Measurements from ENCODE around the gene RUSF1. TPM values are rescaled to one million over a fixed set of nuclear protein-coding genes. Genes with fewer than 3 reads are reported as not detected.
A peak's percentile ranks its signal among the peaks of the same experiment; 100 is the strongest.

The RUSF1 gene
- total and polyA plus RNA-seq, 4 donors = 21.8 to 73.1 (median 49.5) TPM

- Histone ChIP-seq H3K9ac (ENCODE audit: low read depth in 1 of 2, low read length in 2 of 2) (no peak overlapping the region), H3K4me3 (ENCODE audit: low read depth in 1 of 3, low read length in 3 of 3) (peak overlapping the region; percentile 54 to 72 (median 59)), H3K9me3 (ENCODE audit: control insufficient read depth in 4 of 4, low read length in 3 of 4) (no peaks in the 10 kb centered on the region), H3K27ac (ENCODE audit: low read depth in 1 of 2, low read length in 2 of 2) (peak overlapping the region; percentile 81 to 89), H3K36me3 (ENCODE audit: control insufficient read depth in 4 of 4, insufficient read depth in 3 of 4, low read depth in 1 of 4, low read length in 3 of 4) (no peaks in the 10 kb centered on the region), H3K27me3 (ENCODE audit: control insufficient read depth in 4 of 4, insufficient read depth in 4 of 4, low read length in 3 of 4) (no peaks in the 10 kb centered on the region), H3K4me1 (ENCODE audit: control insufficient read depth in 4 of 4, insufficient read depth in 4 of 4, low read length in 3 of 4) (peaks cover 8 to 36% (median 23%) of the 10 kb centered on the region in 4 donors)
- TF ChIP-seq EGR1 (IDR thresholded peaks at IDR 0.05; ENCODE audit: low read depth in 2 of 2) (no peak), TAF1 (conservative IDR thresholded peaks at IDR 0.05) (no peak), YY1 (IDR thresholded peaks at IDR 0.05) (no peak), HNF4A (conservative IDR thresholded peaks at IDR 0.05) (peak; percentile 67 to 74), RXRA (IDR thresholded peaks at IDR 0.05) (peak; percentile 16 to 22), FOXA2 (IDR thresholded peaks at IDR 0.05) (no peak), REST (IDR thresholded peaks at IDR 0.05) (peak; percentile 25)
- DNase-seq (ENCODE audit: low spot score) = peak; percentile 98
- WGBS = 13% methylated on average over 68 of the region's 68 CpGs
Observed at GRCh38 chr16:31476303-31477219, 31.6 kb downstream of the RUSF1 start.

- WGBS = 62% methylated on average over 26 of the region's 26 CpGs
- TF ChIP-seq SP1 (IDR thresholded peaks at IDR 0.05) = no peak
- TF ChIP-seq NR2F2 (IDR thresholded peaks at IDR 0.05) = no peak
- TF ChIP-seq TAF1 (conservative IDR thresholded peaks at IDR 0.05) = no peak
- no peak for TF ChIP-seq ZBTB33 (IDR thresholded peaks at IDR 0.05)
- no peak for TF ChIP-seq ATF3 (IDR thresholded peaks at IDR 0.05)
- Histone ChIP-seq H3K4me3 (ENCODE audit: low read depth in 1 of 3, low read length in 3 of 3) (no peak overlapping the region), H3K36me3 (ENCODE audit: control insufficient read depth in 4 of 4, insufficient read depth in 3 of 4, low read depth in 1 of 4, low read length in 3 of 4) (no peaks in the 10 kb centered on the region), H3K9me3 (ENCODE audit: control insufficient read depth in 4 of 4, low read length in 3 of 4) (no peaks in the 10 kb centered on the region), H3K27ac (ENCODE audit: low read depth in 1 of 2, low read length in 2 of 2) (no peak overlapping the region), H3K27me3 (ENCODE audit: control insufficient read depth in 4 of 4, insufficient read depth in 4 of 4, low read length in 3 of 4) (no peaks in the 10 kb centered on the region), H3K4me1 (ENCODE audit: control insufficient read depth in 4 of 4, insufficient read depth in 4 of 4, low read length in 3 of 4) (peaks cover 8 to 36% (median 24%) of the 10 kb centered on the region in 4 donors), H3K9ac (ENCODE audit: low read depth in 1 of 2, low read length in 2 of 2) (no peak overlapping the region)
- DNase-seq (ENCODE audit: low spot score) = peak; percentile 67
Observed at GRCh38 chr16:31475946-31476302, 32.3 kb downstream of the RUSF1 start.

Measured in liver (tissue), 9 donors.